ENCODE results near the gene HSPA12A.

The HSPA12A gene, protein sequence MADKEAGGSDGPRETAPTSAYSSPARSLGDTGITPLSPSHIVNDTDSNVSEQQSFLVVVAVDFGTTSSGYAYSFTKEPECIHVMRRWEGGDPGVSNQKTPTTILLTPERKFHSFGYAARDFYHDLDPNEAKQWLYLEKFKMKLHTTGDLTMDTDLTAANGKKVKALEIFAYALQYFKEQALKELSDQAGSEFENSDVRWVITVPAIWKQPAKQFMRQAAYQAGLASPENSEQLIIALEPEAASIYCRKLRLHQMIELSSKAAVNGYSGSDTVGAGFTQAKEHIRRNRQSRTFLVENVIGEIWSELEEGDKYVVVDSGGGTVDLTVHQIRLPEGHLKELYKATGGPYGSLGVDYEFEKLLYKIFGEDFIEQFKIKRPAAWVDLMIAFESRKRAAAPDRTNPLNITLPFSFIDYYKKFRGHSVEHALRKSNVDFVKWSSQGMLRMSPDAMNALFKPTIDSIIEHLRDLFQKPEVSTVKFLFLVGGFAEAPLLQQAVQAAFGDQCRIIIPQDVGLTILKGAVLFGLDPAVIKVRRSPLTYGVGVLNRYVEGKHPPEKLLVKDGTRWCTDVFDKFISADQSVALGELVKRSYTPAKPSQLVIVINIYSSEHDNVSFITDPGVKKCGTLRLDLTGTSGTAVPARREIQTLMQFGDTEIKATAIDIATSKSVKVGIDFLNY

DNA sequence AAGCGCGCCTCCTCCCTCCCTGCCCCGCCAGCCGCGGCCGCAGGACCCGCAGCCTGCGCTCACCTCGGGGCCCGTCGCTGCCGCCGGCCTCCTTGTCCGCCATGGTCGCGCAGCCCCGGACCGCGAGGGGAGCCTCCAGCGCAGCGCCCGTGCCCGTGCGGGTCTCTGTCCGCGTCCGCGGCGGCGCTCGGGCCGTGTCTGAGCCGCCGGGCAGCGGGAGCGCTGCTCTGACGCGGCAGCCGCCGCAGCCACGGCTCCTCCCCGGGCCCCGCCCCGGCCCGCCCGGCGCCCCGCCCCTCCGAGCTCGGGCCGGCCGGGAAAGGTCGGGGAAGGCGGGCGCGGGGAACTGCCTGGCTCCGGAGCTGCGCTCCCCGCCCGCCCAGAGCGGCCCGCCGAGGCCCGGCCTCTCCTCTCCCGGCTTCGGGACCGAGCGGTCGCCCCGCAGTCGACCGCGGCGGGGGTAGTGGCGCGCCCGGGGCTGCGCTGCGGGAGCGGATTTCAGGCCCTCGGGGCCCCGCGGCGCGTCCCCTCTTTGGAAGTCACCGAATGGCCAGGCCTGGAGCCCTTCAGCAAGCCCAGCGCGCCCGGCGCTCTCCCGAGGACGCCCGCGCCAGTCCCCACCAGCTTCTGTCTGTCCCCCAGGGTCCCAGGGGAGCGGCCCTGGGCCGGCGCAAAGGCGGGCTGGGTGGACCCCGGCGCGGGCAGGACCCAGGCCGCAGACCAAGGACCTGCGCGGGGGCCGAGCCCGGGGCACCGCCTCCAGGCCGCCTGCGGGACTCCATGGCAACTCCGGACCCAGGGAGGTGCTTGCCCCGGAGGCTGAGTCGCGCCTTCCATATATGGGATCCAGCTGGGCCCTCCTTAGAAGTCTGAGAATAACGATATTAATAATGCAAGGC lies at the start of gene HSPA12A:
TSS of gene HSPA12A (minus strand) at position 200 of the 899 bp plus-strand sequence. CDS start at position 103, 97 bp downstream.
- peak; percentile 35 for DNase-seq

GRCh38 chr10:116791241-116791640 lies 48.9 kb upstream of the HSPA12A start:
- DNase-seq: no peak

- peak; percentile 65 for DNase-seq
These were observed 45.7 kb upstream of the HSPA12A start for GRCh38 chr10:116787893-116788665.

DNA sequence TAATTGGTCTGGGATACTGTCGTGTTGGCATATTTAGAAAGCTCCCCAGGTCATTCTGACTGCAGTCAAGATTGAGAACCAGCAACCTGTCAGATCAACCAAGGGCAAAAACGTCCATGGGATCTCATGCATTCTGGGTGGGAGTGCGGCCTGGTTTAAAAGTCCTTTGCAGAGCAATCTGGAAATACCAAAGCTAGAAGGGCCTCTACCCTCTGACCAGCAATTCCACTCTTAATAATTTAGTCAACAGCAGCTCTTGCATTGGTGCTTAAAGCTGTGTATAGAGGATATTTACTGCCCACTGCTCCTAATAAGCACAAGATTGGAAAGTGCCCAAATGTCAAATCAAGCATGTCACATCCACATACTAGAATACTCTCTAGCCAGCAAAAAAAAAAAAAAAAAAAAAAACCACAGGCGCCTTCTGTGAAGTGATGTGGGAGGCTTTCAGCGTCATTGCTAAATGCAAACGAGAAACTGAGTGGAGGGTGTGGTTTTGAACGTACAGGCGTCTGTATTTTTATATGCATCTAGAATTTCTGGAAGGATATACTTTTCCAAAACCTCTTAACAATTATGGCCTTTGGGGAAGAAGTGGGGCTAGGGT lies 44.8 kb upstream of the HSPA12A start:
- DNase-seq: no peak

GRCh38 chr10:116785867-116786266 lies 43.5 kb upstream of the HSPA12A start:
- no peak for DNase-seq

DNA sequence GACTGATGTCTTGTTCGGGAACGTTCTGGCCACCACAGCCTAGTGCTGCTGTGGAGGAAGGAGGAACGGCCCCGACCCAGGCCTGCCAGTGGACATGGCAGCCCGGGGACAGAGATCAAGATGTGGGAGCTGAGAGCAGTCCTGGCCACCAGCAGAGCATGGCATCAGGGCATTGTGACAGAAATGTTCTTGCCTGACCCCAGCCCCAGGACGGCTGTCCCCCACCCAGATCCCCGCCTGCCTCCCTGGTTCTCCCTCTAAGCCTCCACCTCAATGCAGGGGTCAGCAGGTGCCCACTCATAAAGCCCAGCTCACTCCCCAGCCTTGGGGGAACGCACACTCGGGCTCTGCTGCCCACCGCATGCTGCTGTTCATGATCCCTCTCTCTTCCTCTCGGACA lies 42.9 kb upstream of the HSPA12A start:
- no peak for DNase-seq

DNA sequence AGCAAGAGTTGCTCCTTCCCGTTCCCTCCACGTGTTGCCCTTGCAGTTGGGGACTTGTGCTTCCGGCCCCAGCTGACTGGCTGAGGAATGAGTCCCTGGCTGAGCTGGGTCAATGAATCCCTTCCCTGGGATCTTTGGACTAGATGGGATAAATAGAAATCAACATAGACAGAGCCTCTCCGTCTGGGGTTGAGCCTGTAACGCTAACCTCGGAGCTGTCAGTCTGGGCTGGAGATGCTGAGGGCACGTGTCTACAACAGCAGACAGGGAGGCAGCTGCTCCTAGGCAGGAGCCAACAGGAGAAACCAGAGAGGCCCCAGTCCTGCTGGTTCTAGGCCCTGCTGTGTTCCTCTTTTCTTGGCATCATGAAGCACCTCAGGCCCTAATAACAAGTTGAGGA lies 42.3 kb upstream of the HSPA12A start:
- DNase-seq: no peak

DNA sequence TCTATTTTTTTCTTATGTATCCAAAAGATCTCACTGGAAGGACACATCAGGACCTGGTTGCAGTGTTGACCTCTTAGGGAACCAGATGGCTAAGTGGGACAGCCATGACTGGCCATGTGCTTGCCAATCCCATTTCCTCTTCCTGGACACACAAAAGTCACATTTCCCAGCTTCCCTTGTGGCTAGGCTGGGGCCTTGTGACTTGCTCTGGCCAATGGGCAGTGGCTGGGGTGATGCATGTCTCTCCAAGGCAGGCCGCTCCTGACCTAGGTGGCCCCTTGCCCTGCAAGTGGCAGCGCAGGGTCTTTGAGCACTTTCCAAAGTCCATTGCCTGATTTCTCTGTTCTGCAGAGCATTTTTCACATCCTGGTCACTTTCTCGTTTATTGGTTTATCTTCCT lies 41.7 kb upstream of the HSPA12A start:
- DNase-seq: no peak

DNA sequence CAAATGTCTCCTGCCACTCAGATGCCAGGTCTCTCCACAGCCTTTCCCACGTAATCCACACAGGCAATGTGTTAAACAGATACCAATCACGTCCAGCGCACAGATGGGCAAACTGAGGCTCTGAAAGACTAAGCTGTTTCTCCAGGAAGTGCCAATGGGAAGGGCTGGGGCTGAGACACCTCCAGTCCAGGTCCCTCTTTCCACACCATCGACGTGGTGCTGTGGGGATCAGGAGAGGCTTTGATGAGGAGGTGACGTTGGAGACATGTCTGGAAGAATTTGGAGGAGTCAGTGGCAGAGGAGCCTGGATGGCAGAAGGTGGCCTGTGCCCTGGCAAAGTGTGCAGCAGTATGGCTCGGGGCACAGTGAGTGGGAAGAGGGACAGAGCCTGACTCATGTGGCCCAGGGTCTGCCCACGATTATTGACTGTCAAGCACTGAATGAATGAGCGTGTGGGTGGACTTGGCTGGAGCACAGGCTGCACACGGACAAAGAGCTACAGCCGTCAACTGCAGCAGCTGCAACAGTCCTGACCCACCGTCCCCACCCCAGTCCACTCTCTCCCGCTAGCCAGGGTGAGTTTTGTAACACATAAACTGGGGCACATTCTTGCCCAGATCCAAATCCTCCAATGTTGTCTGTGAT lies 40.8 kb upstream of the HSPA12A start:
- DNase-seq: no peak

DNA sequence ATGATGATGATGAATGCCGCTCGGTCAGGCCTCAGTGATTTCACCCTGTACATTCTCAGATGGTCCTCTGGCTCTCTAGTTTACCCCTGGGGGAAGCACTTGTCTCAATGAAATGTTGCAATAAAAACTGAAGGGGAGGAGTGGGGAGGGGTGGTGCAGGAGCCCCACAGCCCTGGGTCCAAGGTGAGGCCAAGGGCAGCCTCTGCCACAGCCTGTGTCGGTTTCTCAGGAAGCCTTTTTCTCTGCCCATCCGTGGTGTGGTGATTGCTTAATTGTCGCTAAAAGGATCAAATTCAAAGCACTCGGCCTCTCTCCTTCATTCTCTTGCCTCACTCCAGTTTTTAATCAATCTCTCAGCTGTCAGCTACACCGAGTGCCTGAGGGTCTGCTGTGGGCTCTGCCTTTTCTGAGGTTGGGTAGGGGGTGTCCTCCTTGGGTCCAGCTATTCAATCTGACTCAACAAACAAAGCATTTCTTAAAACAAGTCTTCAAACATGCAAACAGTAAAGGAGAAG lies 39.1 kb upstream of the HSPA12A start:
- no peak for DNase-seq

- no peak for DNase-seq
These were observed 38.4 kb upstream of the HSPA12A start for GRCh38 chr10:116780691-116781205.

DNA sequence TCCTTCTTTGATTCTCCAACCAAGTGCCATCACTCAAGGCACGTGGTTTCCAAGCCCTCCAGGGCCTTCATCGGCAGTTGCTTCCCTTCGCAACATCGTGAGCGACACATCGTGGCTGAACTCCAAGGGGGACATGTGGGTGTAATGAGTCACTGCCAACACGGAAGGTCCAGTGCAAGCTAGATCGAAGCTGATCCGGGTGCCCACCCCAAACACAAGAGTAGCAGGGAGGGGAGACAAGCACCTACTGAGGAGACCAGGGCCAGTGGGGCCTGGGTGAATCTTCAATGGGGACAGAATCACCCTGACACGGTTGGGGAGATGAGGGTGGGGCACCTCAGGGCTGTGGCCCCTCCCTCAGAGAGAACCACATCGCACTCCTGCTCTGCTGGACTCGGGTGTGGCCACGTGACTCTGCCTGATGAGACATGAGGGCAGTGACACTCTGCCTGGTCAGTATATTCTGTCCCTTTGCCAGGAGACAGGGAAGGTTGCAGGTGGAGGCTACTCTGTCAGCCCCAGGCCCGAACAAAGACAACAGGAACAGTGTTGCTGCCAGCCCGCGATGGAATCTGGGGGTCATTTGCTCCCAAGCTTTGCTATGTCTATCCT lies 36.8 kb upstream of the HSPA12A start:
- no peak for DNase-seq

DNA sequence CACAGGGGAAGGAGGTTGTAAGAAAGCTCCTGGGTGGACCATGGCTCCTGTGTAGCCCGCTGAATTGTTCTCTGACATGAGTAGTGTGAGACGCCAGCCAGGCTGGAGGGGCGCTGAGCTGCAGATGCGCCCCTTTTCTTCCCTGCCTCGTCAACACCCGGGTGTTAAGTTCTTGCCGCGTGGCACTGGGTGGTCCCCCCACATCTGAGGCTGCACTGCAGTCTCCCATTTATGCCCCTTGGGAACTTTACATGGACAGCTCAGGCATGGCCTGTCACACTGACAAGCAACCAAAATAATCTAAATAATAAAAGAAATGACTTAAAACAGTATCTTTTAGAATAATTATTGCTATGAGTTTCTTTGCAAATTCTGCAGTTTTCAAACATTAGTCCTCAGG lies 34.6 kb upstream of the HSPA12A start:
- no peak for DNase-seq

GRCh38 chr10:116775488-116776400 lies 33.4 kb upstream of the HSPA12A start:
- no peak for DNase-seq

- no peak for DNase-seq
These were observed 32.4 kb upstream of the HSPA12A start for GRCh38 chr10:116774728-116775151.

DNA sequence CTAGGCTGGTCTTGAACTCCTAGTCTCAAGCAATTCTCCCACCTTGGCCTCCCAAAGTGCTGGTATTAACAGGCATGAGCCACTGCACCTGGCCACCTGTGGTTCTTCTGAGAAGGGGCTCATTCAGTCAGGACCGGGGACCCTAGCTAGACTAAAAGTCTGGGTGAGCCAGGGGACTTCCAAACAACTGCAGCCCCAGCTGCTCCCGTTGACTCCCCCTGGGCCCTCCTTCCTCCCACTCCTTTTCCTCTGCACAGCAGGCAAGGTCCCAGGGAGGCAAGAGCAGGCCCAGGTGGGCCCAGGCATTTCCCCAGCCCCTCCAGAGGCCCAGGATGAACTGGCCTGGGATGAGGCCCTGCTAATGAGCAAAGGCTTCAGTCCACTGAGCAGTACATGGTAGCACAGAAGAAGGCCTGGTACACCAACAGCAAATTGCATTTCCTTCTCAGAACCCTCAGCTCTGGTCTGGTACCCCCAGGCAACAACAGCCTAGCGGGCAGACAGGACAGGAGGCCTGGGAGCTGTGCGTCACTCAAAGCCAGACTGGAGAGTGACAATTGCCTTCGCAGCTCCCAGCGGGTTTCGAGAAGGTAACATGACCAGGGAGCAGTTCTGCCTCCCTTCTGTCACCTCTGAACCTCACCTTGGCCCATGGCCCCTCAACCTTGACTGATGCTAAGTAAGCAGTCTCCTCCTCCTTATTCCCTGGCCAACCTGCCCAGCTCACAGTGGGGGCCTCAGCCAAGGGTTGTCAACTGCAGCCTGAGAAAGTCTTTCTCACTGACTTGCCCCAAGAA lies 30.7 kb upstream of the HSPA12A start:
- no peak for DNase-seq

- DNase-seq: no peak
These were observed 29.7 kb upstream of the HSPA12A start for GRCh38 chr10:116771959-116772585.

Measured in CD4-positive, alpha-beta T cell treated with Interleukin-17A for 1 hour (primary cell).